HepG2 (cell line): Measurements from ENCODE around the gene TEAD1. TPM values are rescaled to one million over a fixed set of nuclear protein-coding genes. Genes with fewer than 3 reads are reported as not detected.

ENCODE experiments used
- ATAC-seq: fragments of 200-7000 bp; cut with Tn5 transposase; 3 replicates; pipeline ENCODE4 v1.9.1; 2020; ENCODE audit warnings: mild to moderate bottlenecking, moderate library complexity
- BruUV-seq: library from RNA; stranded (reverse); fragments of 400-500 nt; replicated peaks from 2 replicates; lab custom pipeline; 2021; lab: Mats Ljungman, UMichigan
- CTCF ChIA-PET: fragments of 300-600 bp; formaldehyde crosslinking; extraction: SDS; loops from one replicate; lab custom pipeline; 2021; ENCODE audit warnings: low total read pairs, inconsistent platforms, low intra/inter-chr PET ratio; lab: Yijun Ruan, JAX
- POLR2A ChIA-PET: fragments of 350-600 bp; sonication (Branson Sonifier 250); formaldehyde crosslinking; loops from one replicate; lab custom pipeline; 2020; ENCODE audit warnings: antibody characterized with exemption, inconsistent platforms; lab: Yijun Ruan, JAX
- DNase-seq: peaks from one replicate; pipeline ENCODE4 v3.0.0-alpha.2; 2015; ENCODE audit warnings: low spot score
- FAIRE-seq: peaks from 3 replicates; lab custom pipeline; 2011; peaks lifted over from hg19 to GRCh38; lab: Jason Lieb, UNC
- H2AFZ ChIP-seq: one replicate; pipeline ENCODE4 v1.6.1; 2011; ENCODE audit warnings: low read length, inconsistent platforms
- H3K27ac ChIP-seq: fragments of 300-600 bp; 3 replicates; pipeline ENCODE4 v1.8.0; 2011; ENCODE audit warnings: mixed run types, mild to moderate bottlenecking, mixed read lengths, low read length, inconsistent platforms; ENCODE audit not compliant: insufficient read depth; ENCODE audit errors: extremely low read length
- H3K27me3 ChIP-seq, 2 experiments: fragments of 200-600 bp in 1 of 2; 2 replicates in 1 of 2; 3 replicates in 1 of 2; pipeline versions ENCODE4 v1.6.0 to v1.8.0; 2011; ENCODE audit warnings: low read length in 2 of 2, mild to moderate bottlenecking in 2 of 2, moderate library complexity in 2 of 2, inconsistent platforms in 1 of 2; ENCODE audit not compliant: insufficient read depth in 2 of 2, control insufficient read depth in 1 of 2
- H3K36me3 ChIP-seq, 2 experiments: fragments of 200-600 bp in 1 of 2; replicated peaks in 1 of 2; 2 replicates in 1 of 2; 3 replicates in 1 of 2; pipeline versions ENCODE4 v1.5.1 to v1.8.0; 2011; ENCODE audit warnings: low read length in 2 of 2, inconsistent platforms in 1 of 2; ENCODE audit not compliant: insufficient read depth in 2 of 2, control insufficient read depth in 1 of 2
- H3K4me1 ChIP-seq: 2 replicates; pipeline ENCODE4 v1.5.1; 2012; ENCODE audit warnings: low read length, inconsistent platforms; ENCODE audit not compliant: insufficient read depth
- H3K4me2 ChIP-seq: 2 replicates; pipeline ENCODE4 v1.6.0; 2011; ENCODE audit warnings: low read depth, low read length, inconsistent platforms
- H3K4me3 ChIP-seq, 3 experiments: fragments of 200-600 bp in 1 of 3; sonication (generic), shearing (Covaris generic) in 1 of 3; replicated peaks in 1 of 3; 2 replicates each; pipeline ENCODE4 v1.5.1; 2011 to 2016; ENCODE audit warnings: low read length in 3 of 3, inconsistent platforms in 2 of 3, low read depth in 2 of 3, mild to moderate bottlenecking in 2 of 3, control low read depth in 1 of 3, mixed read lengths in 1 of 3; ENCODE audit not compliant: insufficient read depth in 1 of 3
- H3K79me2 ChIP-seq: one replicate; pipeline ENCODE4 v1.6.1; 2011; ENCODE audit warnings: low read length, inconsistent platforms; ENCODE audit not compliant: insufficient read depth
- H3K9ac ChIP-seq: 2 replicates; pipeline ENCODE4 v1.6.0; 2011; ENCODE audit warnings: mild to moderate bottlenecking, low read depth, low read length, inconsistent platforms; ENCODE audit not compliant: insufficient read depth
- H3K9me3 ChIP-seq: 2 replicates; pipeline ENCODE4 v1.5.1; 2012; ENCODE audit warnings: mild to moderate bottlenecking, low read length
- H4K20me1 ChIP-seq: 2 replicates; pipeline ENCODE4 v1.6.0; 2011; ENCODE audit warnings: inconsistent platforms, mild to moderate bottlenecking, low read length, moderate library complexity; ENCODE audit not compliant: insufficient read depth
- ARHGAP35 ChIP-seq: sonication (generic); formaldehyde crosslinking; IDR thresholded peaks from 2 replicates; pipeline ENCODE4 v1.9.0; 2022; ENCODE audit warnings: mild to moderate bottlenecking, inconsistent platforms, moderate library complexity, missing genetic modification reagents, borderline replicate concordance
- CHD4 ChIP-seq: fragments of 200-600 bp; sonication (generic); IDR thresholded peaks from 2 replicates; pipeline ENCODE4 v1.7.0; 2017; ENCODE audit warnings: mild to moderate bottlenecking, low read length, borderline replicate concordance
- GTF2F1 ChIP-seq: fragments of 150-350 bp; IDR thresholded peaks from 2 replicates; pipeline ENCODE4 v1.6.1; 2014; ENCODE audit warnings: low read length
- JDP2 ChIP-seq: sonication (generic); formaldehyde crosslinking; IDR thresholded peaks from 2 replicates; pipeline ENCODE4 v1.8.1; 2022; ENCODE audit warnings: missing genetic modification reagents, borderline replicate concordance
- KDM2A ChIP-seq: sonication (generic); formaldehyde crosslinking; IDR thresholded peaks from 2 replicates; pipeline ENCODE4 v1.4.0; 2020; ENCODE audit warnings: low read depth, missing genetic modification reagents, borderline replicate concordance
- KLF11 ChIP-seq: IDR thresholded peaks from 2 replicates; pipeline ENCODE4 v1.6.1; 2016; ENCODE audit warnings: missing compliant biosample characterization
- MLXIP ChIP-seq: sonication (generic); formaldehyde crosslinking; IDR thresholded peaks from 2 replicates; pipeline ENCODE4 v1.9.0; 2021; ENCODE audit warnings: missing genetic modification reagents, borderline replicate concordance
- RORA ChIP-seq: sonication (generic); formaldehyde crosslinking; IDR thresholded peaks from 2 replicates; pipeline ENCODE4 v1.5.0; 2020; ENCODE audit warnings: mild to moderate bottlenecking, missing genetic modification reagents, moderate library complexity
- ZFP36L1 ChIP-seq: sonication (generic); formaldehyde crosslinking; IDR thresholded peaks from 2 replicates; pipeline ENCODE4 v1.8.0; 2022; ENCODE audit warnings: mild to moderate bottlenecking, missing genetic modification reagents, moderate library complexity
- ZNF646 ChIP-seq: sonication (generic); formaldehyde crosslinking; IDR thresholded peaks from 2 replicates; pipeline ENCODE4 v1.9.0; 2021; ENCODE audit warnings: mild to moderate bottlenecking, missing genetic modification reagents
- ZNF691 ChIP-seq: sonication (generic); formaldehyde crosslinking; IDR thresholded peaks from 2 replicates; pipeline ENCODE4 v1.4.0; 2020; ENCODE audit warnings: missing genetic modification reagents, low read depth, mild to moderate bottlenecking, borderline replicate concordance
- ZSCAN9 ChIP-seq: IDR thresholded peaks from 2 replicates; pipeline ENCODE4 v1.6.1; 2016; ENCODE audit warnings: borderline replicate concordance
- WGBS: methylation state at CpG from one replicate; pipeline ENCODE4 v1.1.6; 2017; ENCODE audit warnings: low lambda C conversion rate; 5-methylcytosine and 5-hydroxymethylcytosine counted together
- in situ Hi-C: cut with HindIII; loops from 2 replicates; pipeline ENCODE4 v1.10.0; 2017; ENCODE audit warnings: low pct_unique_long_range_greater_than_20kb; ENCODE audit not compliant: extremely low pct_ligation_motif_present
- intact Hi-C: fragments of 100-400 bp; cut with micrococcal nuclease; formaldehyde crosslinking; loops from one replicate; pipeline ENCODE4 v1.10.0; 2022; ENCODE audit not compliant: unreplicated experiment
- polyA plus RNA-seq, 8 experiments: library from polyadenylated mRNA; depleted of rRNA in 3 of 8; stranded (reverse) in 7 of 8; unstranded in 1 of 8; fragments of >200 nt; fragmentation: Illumina TruSeq in 4 of 8; extraction: Trizol in 4 of 8; gene quantifications; 2 replicates each; pipeline versions ENCODE4 v1.2.1 to v1.2.3, GENCODE V29; 2011 to 2016; ENCODE audit warnings: low read depth in 4 of 8, missing spikeins in 1 of 8, mixed read lengths in 1 of 8; ENCODE audit not compliant: insufficient read depth in 1 of 8
- total RNA-seq, 5 experiments: library from RNA; depleted of rRNA; stranded (reverse); fragments of >200 nt; fragmentation: Illumina TruSeq; extraction: Trizol; gene quantifications; 2 replicates each; pipeline ENCODE4 v1.2.3, GENCODE V29; 2016; ENCODE audit warnings: low read depth in 1 of 5
- TF ChIP-seq, protein P1 (sequence below): IDR thresholded peaks from 2 replicates; pipeline ENCODE4 v1.6.1; 2016; ENCODE audit warnings: missing compliant biosample characterization, missing genetic modification reagents, borderline replicate concordance

Gene TEAD1
- total and polyA plus RNA-seq, 2 of the 13 experiments (the other 11 are each of a cell fraction or from before 2014, with no cell fraction given) = 20.1 to 30.5 TPM

DNA sequence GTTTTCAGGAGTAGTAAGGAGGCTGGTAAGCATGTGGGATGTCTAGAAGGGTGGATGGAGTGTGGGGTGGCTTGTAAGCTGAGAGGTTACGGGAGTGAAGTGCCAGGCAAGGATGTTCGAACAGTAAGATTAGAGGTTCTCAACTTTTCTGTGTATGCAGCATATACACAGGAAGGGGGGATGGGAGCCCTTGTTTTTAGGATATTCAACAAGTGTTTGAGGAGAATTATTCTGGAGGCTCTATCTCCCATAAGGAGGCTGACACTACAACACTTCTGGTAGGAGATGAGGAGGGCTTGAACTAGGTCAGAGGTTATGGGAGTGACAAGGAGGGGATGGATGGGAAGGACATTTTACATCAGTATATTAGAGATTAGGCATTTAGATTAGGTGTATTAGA, 109.5 kb downstream of the TEAD1 start (continued):
- TF ChIP-seq, protein P1, sequence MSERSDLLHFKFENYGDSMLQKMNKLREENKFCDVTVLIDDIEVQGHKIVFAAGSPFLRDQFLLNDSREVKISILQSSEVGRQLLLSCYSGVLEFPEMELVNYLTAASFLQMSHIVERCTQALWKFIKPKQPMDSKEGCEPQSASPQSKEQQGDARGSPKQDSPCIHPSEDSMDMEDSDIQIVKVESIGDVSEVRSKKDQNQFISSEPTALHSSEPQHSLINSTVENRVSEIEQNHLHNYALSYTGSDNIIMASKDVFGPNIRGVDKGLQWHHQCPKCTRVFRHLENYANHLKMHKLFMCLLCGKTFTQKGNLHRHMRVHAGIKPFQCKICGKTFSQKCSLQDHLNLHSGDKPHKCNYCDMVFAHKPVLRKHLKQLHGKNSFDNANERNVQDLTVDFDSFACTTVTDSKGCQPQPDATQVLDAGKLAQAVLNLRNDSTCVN (CRISPR knock-in tag) = no peak
- TF ChIP-seq CHD4 = no peak
- no peak for TF ChIP-seq ZNF691 (CRISPR knock-in tag)
- TF ChIP-seq GTF2F1 = no peak
- TF ChIP-seq MLXIP (CRISPR knock-in tag) = no peak
- TF ChIP-seq JDP2 = no peak
- no peak for TF ChIP-seq RORA

DNA sequence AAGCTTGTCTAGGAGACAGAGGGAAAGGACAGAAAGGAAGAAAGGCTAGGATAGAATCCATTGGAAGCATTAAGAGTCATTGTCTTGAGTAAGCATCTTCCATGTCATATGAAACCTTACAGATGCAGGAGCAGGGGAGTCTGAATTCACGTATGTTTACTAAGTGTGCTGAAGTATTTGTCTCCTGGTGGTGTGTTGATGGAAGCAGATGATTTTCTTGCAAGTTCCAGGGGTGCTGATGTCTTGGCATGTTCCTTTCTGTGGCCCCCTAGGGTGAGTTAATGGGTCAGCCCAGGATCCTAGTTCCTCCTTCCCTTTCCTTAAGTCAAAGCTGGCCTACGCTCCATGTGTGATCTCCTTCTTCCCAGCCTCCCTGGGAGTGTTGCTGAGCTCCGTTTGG, 110.2 kb downstream of the TEAD1 start:
- WGBS = 33% methylated on average over 3 of the region's 3 CpGs
- DNase-seq (no peak), FAIRE-seq (no peak), ATAC-seq (no peak)
- H3K4me1 ChIP-seq = no peaks in the 10 kb centered on the region
- H4K20me1 ChIP-seq = no peaks in the 10 kb centered on the region
- ChIA-PET CTCF (no interaction called here), POLR2A (no interaction called here)
- no peaks in the 10 kb centered on the region for H3K27me3 ChIP-seq
- no peaks in the 10 kb centered on the region for H3K9me3 ChIP-seq
- no peak overlapping the region for H3K4me3 ChIP-seq
- intact Hi-C loops = no loop called here
- H3K9ac ChIP-seq = no peak overlapping the region
- H3K4me2 ChIP-seq = no peak overlapping the region
- no peak overlapping the region for H3K27ac ChIP-seq
- H3K36me3 ChIP-seq = peaks cover 2 to 4% of the 10 kb centered on the region in 2 experiments; a peak in 4 of 5 replicates
- H2AFZ ChIP-seq = no peak overlapping the region
- BruUV-seq = no TSS peak
- peaks cover 8% of the 10 kb centered on the region for H3K79me2 ChIP-seq
- in situ Hi-C loops = no loop called here
- TF ChIP-seq KDM2A (CRISPR knock-in tag) (no peak), ZSCAN9 (CRISPR knock-in tag) (no peak), KLF11 (no peak), ZNF646 (CRISPR knock-in tag) (no peak), ARHGAP35 (CRISPR knock-in tag) (no peak), ZFP36L1 (CRISPR knock-in tag) (no peak)
